Hepatocyte (in vitro differentiated cells): ENCODE data around the gene TP63.

Experiments used
- CTCF ChIP-seq: fragments of 200-600 bp; sonication (generic); IDR thresholded peaks from 2 replicates; pipeline ENCODE4 v1.5.1; 2016; ENCODE audit warnings: antibody characterized with exemption, mild to moderate bottlenecking; ENCODE audit not compliant: poor library complexity
- EZH2 ChIP-seq: fragments of 200-600 bp; sonication (generic); IDR thresholded peaks from 2 replicates; pipeline ENCODE4 v1.6.1; 2016; ENCODE audit warnings: antibody characterized with exemption, mild to moderate bottlenecking, borderline replicate concordance
- EZH2phosphoT487 ChIP-seq: fragments of 200-600 bp; sonication (generic); IDR thresholded peaks from one replicate; pipeline ENCODE4 v1.6.1; 2018; ENCODE audit warnings: antibody characterized with exemption, mild to moderate bottlenecking, low read depth, moderate library complexity; ENCODE audit not compliant: unreplicated experiment, severe bottlenecking

- TF ChIP-seq CTCF = no peak
- TF ChIP-seq EZH2 = no peak
- TF ChIP-seq EZH2phosphoT487 = no peak
These were observed 28.4 kb downstream of the TP63 start for GRCh38 chr3:189659571-189659970.
